ENCODE data around the gene ZMYND8.

ZMYND8 gene

GRCh38 chr20:47318586-47319516 is 37.6 kb downstream of the ZMYND8 start:
- TF ChIP-seq CTCF (IDR thresholded peaks at IDR 0.05): no peak
- peak; percentile 89 to 92 for DNase-seq
- H3K27me3 ChIP-seq: no peaks in the 10 kb centered on the region
- H3K9me3 ChIP-seq: no peaks in the 10 kb centered on the region
- peak overlapping the region; percentile 90 to 95 for H3K27ac ChIP-seq
- peaks cover 4 to 74% (median 64%) of the 10 kb centered on the region in 4 donors for H3K4me1 ChIP-seq
- intact Hi-C loops (cut with DNase I; ENCODE audit: low total_unique reads): loop anchor here (5.0 kb wide), 1 partner anchor 42 kb away; no protein-coding TSS in a partner anchor
- H3K36me3 ChIP-seq: no peaks in the 10 kb centered on the region
- peak overlapping the region; percentile 34 to 41 for H3K4me3 ChIP-seq

GRCh38 chr20:47318027-47318585 is 38.4 kb downstream of the ZMYND8 start:
- Histone ChIP-seq H3K27me3 (no peaks in the 10 kb centered on the region), H3K4me1 (peaks cover 4 to 71% (median 63%) of the 10 kb centered on the region in 4 donors), H3K36me3 (no peaks in the 10 kb centered on the region), H3K27ac (peak overlapping the region; percentile 90 to 95), H3K9me3 (no peaks in the 10 kb centered on the region), H3K4me3 (peak overlapping the region; percentile 34 to 41)
- DNase-seq: no peak
- no peak for TF ChIP-seq CTCF (IDR thresholded peaks at IDR 0.05)
- intact Hi-C loops (cut with DNase I; ENCODE audit: low total_unique reads): loop anchor here (5.0 kb wide), 1 partner anchor 41 kb away; no protein-coding TSS in a partner anchor

- no peaks in the 10 kb centered on the region for H3K36me3 ChIP-seq
- TF ChIP-seq CTCF (IDR thresholded peaks at IDR 0.05): peak in 1 of 2 experiments; percentile 43
- H3K4me3 ChIP-seq: peak overlapping the region; percentile 34 to 41
- no peaks in the 10 kb centered on the region for H3K9me3 ChIP-seq
- peak overlapping the region; percentile 90 to 95 for H3K27ac ChIP-seq
- peaks cover 4 to 77% (median 67%) of the 10 kb centered on the region in 4 donors for H3K4me1 ChIP-seq
- intact Hi-C loops (cut with DNase I; ENCODE audit: low total_unique reads): loop anchor here (2.0 to 5.0 kb wide), 2 partner anchors 40 to 41 kb away; no protein-coding TSS in a partner anchor
- peak; percentile 88 to 94 for DNase-seq
- no peaks in the 10 kb centered on the region for H3K27me3 ChIP-seq
Measured at GRCh38 chr20:47317127-47317895, 39.2 kb downstream of the ZMYND8 start.

GRCh38 chr20:47316776-47317126 is 39.7 kb downstream of the ZMYND8 start:
- Histone ChIP-seq H3K36me3 (no peaks in the 10 kb centered on the region), H3K4me1 (peaks cover 4 to 79% (median 67%) of the 10 kb centered on the region in 4 donors), H3K4me3 (no peak overlapping the region), H3K9me3 (no peaks in the 10 kb centered on the region), H3K27ac (peak overlapping the region; percentile 90 to 95), H3K27me3 (no peaks in the 10 kb centered on the region)
- DNase-seq: no peak
- TF ChIP-seq CTCF (IDR thresholded peaks at IDR 0.05): no peak
- intact Hi-C loops (cut with DNase I; ENCODE audit: low total_unique reads): loop anchor here (2.0 to 5.0 kb wide), 2 partner anchors 39 to 42 kb away; no protein-coding TSS in a partner anchor

- Histone ChIP-seq H3K27ac (peak overlapping the region; percentile 90 to 95), H3K27me3 (no peaks in the 10 kb centered on the region), H3K36me3 (no peaks in the 10 kb centered on the region), H3K9me3 (no peaks in the 10 kb centered on the region), H3K4me1 (peaks cover 4 to 71% (median 59%) of the 10 kb centered on the region in 4 donors), H3K4me3 (no peak overlapping the region)
- intact Hi-C loops (cut with DNase I; ENCODE audit: low total_unique reads): loop anchor here (2.0 to 5.0 kb wide), 2 partner anchors 38 to 43 kb away; no protein-coding TSS in a partner anchor
- DNase-seq: peak; percentile 52 to 77
- TF ChIP-seq CTCF (IDR thresholded peaks at IDR 0.05): no peak
Measured at GRCh38 chr20:47315339-47316056, 41.0 kb downstream of the ZMYND8 start.
